ENCODE data around the gene LPAR5. TPM values are rescaled to one million over a fixed set of nuclear protein-coding genes. Genes with fewer than 3 reads are reported as not detected.
"Not testable (repeated sequence)": the region's sequence is repeated elsewhere in the genome, so short reads cannot be mapped to it uniquely, and the experiment has no call there.

The LPAR5 gene
- total RNA-seq, 1 donor from 2014 or later: 7.0 TPM

GRCh38 chr12:6605421-6606330 lies 30.1 kb downstream of the LPAR5 start:
- intact Hi-C loops (cut with micrococcal nuclease): no loop called here
- Histone ChIP-seq H3K9me3 (replicated peaks) (no peaks in the 10 kb centered on the region), H3K4me1 (peaks cover 64% of the 10 kb centered on the region), H3K36me3 (peaks cover 31% of the 10 kb centered on the region), H3K27ac (replicated peaks) (peak overlapping the region; percentile 99), H3K27me3 (ENCODE audit: low read depth) (no peaks in the 10 kb centered on the region), H3K4me3 (peak overlapping the region; percentile 99)
- DNase-seq: peak; percentile 17
- no peak for TF ChIP-seq CTCF (IDR thresholded peaks at IDR 0.05; ENCODE audit: borderline replicate concordance)

- no peak for TF ChIP-seq CTCF (IDR thresholded peaks at IDR 0.05; ENCODE audit: borderline replicate concordance)
- H3K4me3 ChIP-seq: peak overlapping the region; percentile 99
- no peaks in the 10 kb centered on the region for H3K27me3 ChIP-seq (ENCODE audit: low read depth)
- no peaks in the 10 kb centered on the region for H3K9me3 ChIP-seq (replicated peaks)
- H3K4me1 ChIP-seq: peaks cover 67% of the 10 kb centered on the region
- DNase-seq: no peak
- intact Hi-C loops (cut with micrococcal nuclease): no loop called here
- H3K27ac ChIP-seq (replicated peaks): peak overlapping the region; percentile 99
- H3K36me3 ChIP-seq: peaks cover 43% of the 10 kb centered on the region
Observed at GRCh38 chr12:6604259-6605029, 31.3 kb downstream of the LPAR5 start.

- H3K27ac ChIP-seq (replicated peaks): peak overlapping the region; percentile 99
- peaks cover 56% of the 10 kb centered on the region for H3K36me3 ChIP-seq
- TF ChIP-seq CTCF (IDR thresholded peaks at IDR 0.05; ENCODE audit: borderline replicate concordance): no peak
- intact Hi-C loops (cut with micrococcal nuclease): no loop called here
- H3K4me3 ChIP-seq: peak overlapping the region; percentile 99
- no peaks in the 10 kb centered on the region for H3K9me3 ChIP-seq (replicated peaks)
- H3K4me1 ChIP-seq: peaks cover 68% of the 10 kb centered on the region
- peak; percentile 64 for DNase-seq
- no peaks in the 10 kb centered on the region for H3K27me3 ChIP-seq (ENCODE audit: low read depth)
Observed at GRCh38 chr12:6603095-6603567, 32.6 kb downstream of the LPAR5 start.

- no peaks in the 10 kb centered on the region for H3K9me3 ChIP-seq (replicated peaks)
- H3K4me1 ChIP-seq: peaks cover 62% of the 10 kb centered on the region
- DNase-seq: no peak
- intact Hi-C loops (cut with micrococcal nuclease): no loop called here
- TF ChIP-seq CTCF (IDR thresholded peaks at IDR 0.05; ENCODE audit: borderline replicate concordance): no peak
- peak overlapping the region; percentile 99 for H3K27ac ChIP-seq (replicated peaks)
- H3K4me3 ChIP-seq: peak overlapping the region; percentile 99
- H3K36me3 ChIP-seq: peaks cover 62% of the 10 kb centered on the region
- no peaks in the 10 kb centered on the region for H3K27me3 ChIP-seq (ENCODE audit: low read depth)
Observed at GRCh38 chr12:6602526-6602925, 33.2 kb downstream of the LPAR5 start.

- H3K4me3 ChIP-seq; H3K27me3 ChIP-seq (ENCODE audit: low read depth); DNase-seq; H3K27ac ChIP-seq (replicated peaks); intact Hi-C loops (cut with micrococcal nuclease); H3K9me3 ChIP-seq (replicated peaks); H3K4me1 ChIP-seq: not testable (repeated sequence)
- peaks cover 100% of the 10 kb centered on the region for H3K36me3 ChIP-seq
Observed at GRCh38 chr12:6595673-6596072, 40.1 kb downstream of the LPAR5 start.

Measured in left ventricle myocardium inferior (tissue), 1 donor.